Measurements from ENCODE around the gene PAPPA2.

GRCh38 chr1:176893625-176894352 is 430.8 kb downstream of the PAPPA2 start:
- TF ChIP-seq CEBPB (IDR thresholded peaks at IDR 0.05; ENCODE audit: low read depth, low read length) (no peak), CTCF (conservative IDR thresholded peaks at IDR 0.05; ENCODE audit: low read depth, low read length) (no peak), RAD21 (IDR thresholded peaks at IDR 0.05; ENCODE audit: low read length) (no peak), RCOR1 (IDR thresholded peaks at IDR 0.05; ENCODE audit: insufficient replicate concordance, low read length) (no peak), POLR2A (IDR thresholded peaks at IDR 0.05; ENCODE audit: low read depth, low read length) (no peak), ELK1 (IDR thresholded peaks at IDR 0.05; ENCODE audit: borderline replicate concordance, low read depth, low read length) (no peak), MAZ (IDR thresholded peaks at IDR 0.05; ENCODE audit: borderline replicate concordance, low read depth, low read length) (no peak), USF2 (IDR thresholded peaks at IDR 0.05; ENCODE audit: low read depth, low read length) (no peak), SMC3 (IDR thresholded peaks at IDR 0.05; ENCODE audit: low read depth, low read length) (no peak), RFX5 (IDR thresholded peaks at IDR 0.05; ENCODE audit: low read depth, low read length) (no peak), CHD1 (IDR thresholded peaks at IDR 0.05; ENCODE audit: low read depth, low read length) (no peak), MXI1 (IDR thresholded peaks at IDR 0.05; ENCODE audit: borderline replicate concordance, low read depth, low read length) (no peak), FOS (IDR thresholded peaks at IDR 0.05; ENCODE audit: low read depth, low read length) (no peak), BHLHE40 (IDR thresholded peaks at IDR 0.05; ENCODE audit: low read depth, low read length) (no peak)
